Measurements from ENCODE around the gene VPS51. TPM values are rescaled to one million over a fixed set of nuclear protein-coding genes. Genes with fewer than 3 reads are reported as not detected.

VPS51 gene
- total RNA-seq, 1 experiment from 2014 or later: 77.0 TPM

GRCh38 chr11:65160643-65161042, 64.6 kb downstream of the VPS51 start:
- CTCF ChIA-PET: interaction anchor here (1.2 kb wide), 1 partner anchor 19 kb away, joined by 3 read pairs; no protein-coding TSS in a partner anchor
- TF ChIP-seq, protein P1, sequence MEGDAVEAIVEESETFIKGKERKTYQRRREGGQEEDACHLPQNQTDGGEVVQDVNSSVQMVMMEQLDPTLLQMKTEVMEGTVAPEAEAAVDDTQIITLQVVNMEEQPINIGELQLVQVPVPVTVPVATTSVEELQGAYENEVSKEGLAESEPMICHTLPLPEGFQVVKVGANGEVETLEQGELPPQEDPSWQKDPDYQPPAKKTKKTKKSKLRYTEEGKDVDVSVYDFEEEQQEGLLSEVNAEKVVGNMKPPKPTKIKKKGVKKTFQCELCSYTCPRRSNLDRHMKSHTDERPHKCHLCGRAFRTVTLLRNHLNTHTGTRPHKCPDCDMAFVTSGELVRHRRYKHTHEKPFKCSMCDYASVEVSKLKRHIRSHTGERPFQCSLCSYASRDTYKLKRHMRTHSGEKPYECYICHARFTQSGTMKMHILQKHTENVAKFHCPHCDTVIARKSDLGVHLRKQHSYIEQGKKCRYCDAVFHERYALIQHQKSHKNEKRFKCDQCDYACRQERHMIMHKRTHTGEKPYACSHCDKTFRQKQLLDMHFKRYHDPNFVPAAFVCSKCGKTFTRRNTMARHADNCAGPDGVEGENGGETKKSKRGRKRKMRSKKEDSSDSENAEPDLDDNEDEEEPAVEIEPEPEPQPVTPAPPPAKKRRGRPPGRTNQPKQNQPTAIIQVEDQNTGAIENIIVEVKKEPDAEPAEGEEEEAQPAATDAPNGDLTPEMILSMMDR (IDR thresholded peaks at IDR 0.05; ENCODE audit: unreplicated experiment): no peak
- Mint-ChIP-seq H3K27me3 (ENCODE audit: insufficient read depth, unreplicated experiment) (no peaks in the 10 kb centered on the region), H3K4me1 (ENCODE audit: insufficient read depth, unreplicated experiment) (no peaks in the 10 kb centered on the region), H3K9me3 (ENCODE audit: unreplicated experiment) (no peaks in the 10 kb centered on the region), H3K36me3 (ENCODE audit: insufficient read depth, unreplicated experiment) (no peaks in the 10 kb centered on the region), H3K4me3 (ENCODE audit: unreplicated experiment) (no peak overlapping the region), H3K27ac (ENCODE audit: low read depth, unreplicated experiment) (no peak overlapping the region)
- POLR2A ChIA-PET: interaction anchor here (1.3 kb wide), 1 partner anchor 37 kb away, joined by 3 read pairs; no protein-coding TSS in a partner anchor
- DNase-seq (ENCODE audit: unreplicated experiment): no peak
- intact Hi-C loops (cut with micrococcal nuclease): no loop called here
- BruUV-seq (replicated peaks): no TSS peak

Small RNAs within 50 kb of the gene (microRNA-seq; reads per million reads assigned to microRNA genes)
- not detected for gene MIR6751

Other genes starting within 250 kb of the VPS51 start
- gene EHD1, start 217.6 kb upstream of the VPS51 start, total RNA-seq (2022): 67.9 and 80.6 TPM in 2 replicates
- gene ATG2A, start 179.0 kb upstream of the VPS51 start, total RNA-seq (2022): 28.7 and 29.9 TPM in 2 replicates
- 38.0 and 48.0 TPM in 2 replicates for gene PPP2R5B, start 171.5 kb upstream of the VPS51 start, total RNA-seq (2022)
- not detected in 2 replicates for gene GPHA2, start 160.3 kb upstream of the VPS51 start, total RNA-seq (2022)
- gene MAJIN, start 124.1 kb upstream of the VPS51 start, total RNA-seq (2022): not detected in 2 replicates
- 1.3 and 1.6 TPM in 2 replicates for gene BATF2, start 99.2 kb upstream of the VPS51 start, total RNA-seq (2022)
- gene ARL2, start 82.1 kb upstream of the VPS51 start, total RNA-seq (2022): 96.8 and 113 TPM in 2 replicates
- 18.0 and 21.0 TPM in 2 replicates for gene SNX15, start 68.8 kb upstream of the VPS51 start, total RNA-seq (2022)
- 10.3 and 14.0 TPM in 2 replicates for gene SAC3D1, start 55.0 kb upstream of the VPS51 start, total RNA-seq (2022)
- not detected in 2 replicates for gene NAALADL1, start 37.7 kb upstream of the VPS51 start, total RNA-seq (2022)
- 9.5 and 17.3 TPM in 2 replicates for gene CDCA5, start 12.2 kb upstream of the VPS51 start, total RNA-seq (2022)
- 50.8 and 52.3 TPM in 2 replicates for gene ZFPL1, start 12.0 kb upstream of the VPS51 start, total RNA-seq (2022)
- gene TM7SF2, start 15.7 kb downstream of the VPS51 start, total RNA-seq (2022): 8.5 and 14.0 TPM in 2 replicates
- gene ZNHIT2, start 21.5 kb downstream of the VPS51 start, total RNA-seq (2022): 22.0 and 23.6 TPM in 2 replicates
- gene FAU, start 25.9 kb downstream of the VPS51 start, total RNA-seq (2022): 1,049 and 1,269 TPM in 2 replicates
- gene MRPL49, start 26.1 kb downstream of the VPS51 start, total RNA-seq (2022): 76.9 and 79.0 TPM in 2 replicates
- gene SYVN1, start 38.3 kb downstream of the VPS51 start, total RNA-seq (2022): 74.9 and 99.8 TPM in 2 replicates
- not detected in 2 replicates for gene SPDYC, start 74.0 kb downstream of the VPS51 start, total RNA-seq (2022)
- 111 and 117 TPM in 2 replicates for gene CAPN1, start 85.7 kb downstream of the VPS51 start, total RNA-seq (2022)
- gene POLA2, start 165.7 kb downstream of the VPS51 start, total RNA-seq (2022): 8.8 and 10.3 TPM in 2 replicates
- gene CDC42EP2, start 218.7 kb downstream of the VPS51 start, total RNA-seq (2022): 24.5 and 35.0 TPM in 2 replicates
- gene DPF2, start 237.6 kb downstream of the VPS51 start, total RNA-seq (2022): 83.9 and 86.6 TPM in 2 replicates

All from MCF 10A (cell line).